Ammon's horn (tissue), 1 donor: ENCODE results near the gene VWA5B2.

ENCODE experiments used
- DNase-seq: peaks from one replicate; pipeline ENCODE4 v3.0.0-alpha.2; 2016; ENCODE audit warnings: low spot score

The VWA5B2 gene

GRCh38 chr3:184227481-184227935 lies 1.9 kb upstream of the VWA5B2 start:
- no peak for DNase-seq

- no peak for DNase-seq
These were observed 828 bp upstream of the VWA5B2 start for GRCh38 chr3:184228376-184229137.

DNA sequence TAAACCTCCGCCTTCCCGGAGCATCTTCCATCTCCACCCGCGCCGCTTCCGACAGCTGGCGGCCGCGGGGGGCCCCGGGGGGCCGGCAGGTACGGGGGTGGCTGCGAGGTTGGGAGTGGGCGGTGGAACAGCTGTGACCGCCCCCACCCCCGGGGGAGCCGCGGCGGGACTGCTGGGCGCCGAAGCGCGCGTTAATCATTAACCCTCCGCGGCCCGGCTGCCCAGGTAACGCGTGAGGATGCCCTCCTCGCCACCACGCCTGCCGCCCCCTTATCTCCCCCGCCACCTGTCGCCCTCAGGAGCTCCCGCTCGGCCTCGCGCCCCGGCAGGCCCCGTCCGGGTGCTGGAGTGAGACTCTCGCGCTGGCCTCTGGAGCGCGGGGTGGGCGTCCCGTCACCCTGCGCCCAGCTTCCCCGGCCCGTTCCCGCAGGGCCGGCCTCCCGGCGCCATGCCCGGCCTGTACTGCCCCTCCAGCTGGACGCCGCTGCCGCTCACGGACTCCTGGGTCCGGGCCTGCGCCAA lies 757 bp downstream of the VWA5B2 start:
- no peak for DNase-seq

- no peak for DNase-seq
These were observed 1.5 kb downstream of the VWA5B2 start for GRCh38 chr3:184230603-184231528.

DNA sequence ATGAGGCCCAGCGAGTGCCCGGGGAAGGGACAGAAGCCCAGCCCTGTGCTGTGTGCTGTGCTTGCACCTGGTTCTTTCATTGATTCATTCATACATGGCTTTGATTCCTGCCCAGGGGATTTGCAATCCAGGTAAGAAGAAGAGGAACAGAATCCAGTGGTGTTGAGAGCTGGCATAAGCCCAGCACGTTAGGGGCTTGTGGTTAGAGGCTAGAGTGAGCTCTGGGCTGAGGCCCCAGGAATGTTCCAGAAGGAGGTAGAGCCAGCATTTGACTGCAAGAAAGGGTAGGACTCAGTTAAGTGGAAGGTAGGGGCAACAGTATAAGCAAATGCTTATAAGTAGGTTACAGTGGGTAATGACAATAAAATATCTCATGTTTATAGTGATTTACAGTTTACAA lies 2.3 kb downstream of the VWA5B2 start:
- no peak for DNase-seq

DNA sequence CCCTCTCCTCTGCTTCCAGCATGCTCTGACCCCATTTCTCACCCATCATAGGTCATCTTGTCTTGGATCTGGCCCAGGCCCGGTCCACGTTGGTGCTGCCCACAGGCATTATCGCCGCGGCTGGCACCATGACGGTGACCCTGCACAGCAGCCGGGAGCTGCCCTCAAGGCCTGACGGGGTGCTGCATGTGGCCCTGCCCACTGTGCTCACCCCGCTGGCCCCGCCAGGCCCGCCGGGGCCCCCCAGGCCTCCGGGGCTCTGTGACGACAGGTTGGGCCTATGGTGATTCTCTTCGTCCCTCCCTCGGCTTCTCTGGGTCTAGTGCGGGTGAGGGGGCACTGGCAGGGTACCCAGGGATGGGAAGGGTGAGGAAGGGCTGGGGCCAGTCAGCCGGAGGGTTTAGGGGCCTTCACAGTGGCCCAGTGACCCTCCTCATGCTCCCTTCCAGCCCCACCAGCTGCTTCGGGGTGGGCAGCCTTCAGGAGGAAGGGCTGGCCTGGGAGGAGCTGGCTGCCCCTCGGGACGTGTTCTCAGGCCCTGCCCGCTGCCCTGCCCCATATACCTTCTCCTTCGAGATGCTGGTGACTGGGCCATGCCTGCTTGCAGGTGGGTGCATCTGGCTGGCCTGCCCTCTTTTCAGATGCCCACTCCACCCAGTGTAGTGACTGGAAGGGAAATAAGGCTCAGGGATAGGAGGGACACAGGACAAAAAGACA lies 3.9 kb downstream of the VWA5B2 start:
- DNase-seq = no peak

- peak; percentile 61 for DNase-seq
These were observed 4.8 kb downstream of the VWA5B2 start for GRCh38 chr3:184234224-184234623.

- no peak for DNase-seq
These were observed 5.4 kb downstream of the VWA5B2 start for GRCh38 chr3:184234671-184235380.

DNA sequence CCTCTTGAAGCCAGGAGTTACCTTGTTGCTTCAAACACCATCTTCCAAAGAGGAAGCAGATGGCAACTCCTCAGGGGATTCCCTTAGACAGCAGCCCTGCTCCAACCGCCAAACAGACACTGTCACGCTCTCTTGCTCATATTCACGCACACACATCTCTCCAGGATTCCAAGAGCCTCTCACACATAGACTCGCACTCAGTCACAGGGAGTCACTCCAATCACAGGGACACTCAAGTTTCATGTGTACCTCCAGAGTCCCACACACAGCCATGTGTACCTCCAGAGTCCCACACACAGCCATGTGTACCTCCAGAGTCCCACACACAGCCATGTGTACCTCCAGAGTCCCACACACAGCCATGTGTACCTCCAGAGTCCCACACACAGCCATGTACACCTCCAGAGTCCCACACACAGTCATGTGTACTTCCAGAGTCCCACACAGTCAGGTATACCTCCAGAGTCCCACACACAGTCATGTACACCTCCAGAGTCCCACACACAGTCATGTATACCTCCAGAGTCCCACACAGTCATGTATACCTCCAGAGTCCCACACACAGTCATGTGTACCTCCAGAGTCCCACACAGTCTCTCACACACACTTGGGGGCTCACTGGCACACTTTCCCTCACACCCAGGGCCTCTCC lies 6.1 kb downstream of the VWA5B2 start:
- no peak for DNase-seq

DNA sequence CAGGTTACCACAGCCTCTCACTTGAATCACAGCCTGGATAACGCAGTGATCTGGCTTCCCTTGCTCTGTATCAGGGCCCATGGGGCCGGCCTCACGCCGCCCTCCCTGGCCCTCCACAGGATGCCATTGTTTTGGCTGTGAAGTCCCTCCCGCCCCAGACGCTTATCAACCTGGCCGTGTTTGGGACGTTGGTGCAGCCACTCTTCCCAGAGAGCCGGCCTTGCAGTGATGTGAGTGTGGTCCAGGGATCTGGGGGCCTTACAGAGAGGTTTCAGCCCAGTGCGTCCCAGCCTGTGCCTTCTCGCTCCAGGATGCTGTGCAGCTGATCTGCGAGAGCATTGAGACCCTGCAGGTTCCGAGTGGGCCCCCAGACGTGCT lies 6.6 kb downstream of the VWA5B2 start:
- no peak for DNase-seq

GRCh38 chr3:184236636-184237035 lies 7.3 kb downstream of the VWA5B2 start:
- no peak for DNase-seq

- no peak for DNase-seq
These were observed 7.8 kb downstream of the VWA5B2 start for GRCh38 chr3:184237211-184237610.

- no peak for DNase-seq
These were observed 8.4 kb downstream of the VWA5B2 start for GRCh38 chr3:184237807-184238206.

DNA sequence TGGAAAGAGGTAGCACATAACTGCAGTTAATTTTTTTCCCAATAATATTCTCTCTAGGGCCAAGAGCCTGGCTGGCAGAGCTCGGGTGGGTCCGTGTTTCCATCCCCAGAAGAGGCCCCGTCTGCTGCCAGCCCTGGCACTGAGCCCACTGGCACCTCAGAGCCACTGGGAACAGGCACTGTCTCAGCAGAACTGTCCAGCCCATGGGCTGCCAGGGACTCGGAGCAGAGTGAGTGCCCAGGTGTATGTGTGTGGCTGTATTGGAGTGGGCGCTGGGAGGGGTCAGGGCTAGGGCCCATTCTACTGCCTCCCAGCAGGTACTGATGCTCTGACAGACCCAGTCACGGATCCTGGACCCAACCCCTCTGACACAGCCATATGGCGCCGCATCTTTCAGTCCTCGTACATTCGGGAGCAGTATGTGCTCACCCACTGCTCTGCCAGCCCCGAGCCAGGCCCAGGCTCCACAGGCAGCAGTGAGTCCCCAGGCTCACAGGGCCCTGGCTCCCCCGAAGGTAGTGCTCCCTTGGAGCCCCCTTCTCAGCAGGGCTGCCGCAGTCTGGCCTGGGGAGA lies 8.9 kb downstream of the VWA5B2 start:
- DNase-seq = no peak

DNA sequence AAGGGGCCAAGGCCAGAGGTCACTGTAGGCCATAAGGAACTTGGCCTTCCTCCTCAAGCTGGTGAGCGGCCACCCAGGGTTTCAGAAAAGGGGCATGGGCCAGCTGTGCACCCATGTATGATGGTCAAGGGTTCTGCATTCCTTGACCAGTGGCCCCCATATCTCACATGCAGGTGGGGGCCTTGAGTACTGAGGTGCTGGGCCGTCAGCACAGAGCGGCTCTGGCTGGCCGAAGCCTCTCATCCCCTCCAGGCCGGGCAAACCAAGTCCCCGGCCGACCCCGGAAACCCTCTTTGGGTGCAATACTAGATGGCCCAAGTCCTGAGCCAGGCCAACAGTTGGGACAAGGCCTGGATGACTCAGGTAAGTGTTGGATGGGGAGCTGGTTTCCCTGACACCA lies 9.8 kb downstream of the VWA5B2 start:
- DNase-seq = no peak

DNA sequence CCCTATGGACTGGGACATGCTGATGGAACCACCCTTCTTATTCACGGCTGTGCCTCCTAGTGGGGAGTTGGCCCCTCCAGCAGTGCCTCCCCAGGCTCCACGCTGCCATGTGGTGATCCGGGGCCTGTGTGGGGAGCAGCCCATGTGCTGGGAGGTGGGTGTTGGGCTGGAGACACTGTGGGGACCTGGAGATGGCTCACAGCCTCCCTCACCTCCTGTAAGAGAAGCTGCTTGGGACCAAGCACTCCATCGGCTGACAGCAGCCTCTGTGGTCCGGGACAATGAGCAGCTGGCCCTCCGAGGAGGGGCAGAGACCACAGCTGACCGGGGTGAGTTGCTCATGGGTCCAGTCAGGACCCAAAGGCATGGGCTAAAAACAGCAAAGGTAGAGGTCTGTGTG lies 10.3 kb downstream of the VWA5B2 start:
- DNase-seq = no peak

DNA sequence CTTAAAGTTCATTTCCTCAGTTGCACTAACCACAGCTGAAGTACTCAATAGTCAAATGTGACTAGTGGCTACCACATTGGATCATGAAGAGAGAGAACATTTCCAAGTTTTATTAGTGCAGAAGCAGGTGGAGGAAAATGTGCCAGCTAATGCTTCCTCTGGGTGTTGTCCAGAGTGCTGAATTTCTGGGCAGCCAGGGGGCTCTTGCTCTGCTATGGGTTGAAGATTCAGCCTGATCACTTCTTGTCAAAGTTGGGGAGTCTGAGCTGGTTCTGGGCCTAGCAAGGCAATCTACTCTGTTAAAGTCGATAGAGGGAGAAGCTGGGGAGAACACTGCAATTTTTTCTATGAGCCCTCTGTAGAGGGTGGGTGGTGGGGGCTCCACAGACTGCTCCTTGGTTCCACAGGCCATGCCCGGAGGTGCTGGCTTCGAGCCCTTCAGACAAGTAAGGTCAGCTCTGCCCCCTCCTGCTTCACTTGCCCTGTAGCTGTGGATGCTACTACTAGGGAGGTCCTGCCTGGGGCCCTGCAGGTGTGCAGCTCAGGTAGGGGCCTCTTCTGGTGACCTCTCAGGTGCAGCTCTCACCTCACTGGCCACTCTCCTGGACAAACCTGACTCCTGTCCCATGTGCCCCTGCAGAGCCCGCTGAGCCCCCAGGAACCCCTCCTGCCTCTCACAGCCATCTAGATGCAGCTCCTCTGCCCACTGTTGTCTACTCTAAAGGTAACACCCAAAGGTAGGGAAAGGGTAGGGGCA lies 11.2 kb downstream of the VWA5B2 start:
- DNase-seq = no peak

DNA sequence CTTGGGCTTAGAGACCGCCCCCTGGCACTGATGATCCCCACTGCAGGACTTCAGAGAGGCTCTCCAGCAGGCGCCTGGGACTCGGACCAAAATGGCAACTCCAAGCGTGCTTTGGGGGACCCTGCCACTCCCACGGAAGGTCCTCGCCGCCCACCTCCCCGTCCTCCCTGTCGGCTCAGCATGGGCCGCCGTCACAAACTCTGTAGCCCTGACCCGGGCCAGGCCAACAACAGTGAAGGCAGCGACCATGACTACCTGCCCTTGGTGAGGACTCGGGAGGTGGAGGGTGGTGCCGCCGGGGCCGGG lies 11.7 kb downstream of the VWA5B2 start:
- no peak for DNase-seq

DNA sequence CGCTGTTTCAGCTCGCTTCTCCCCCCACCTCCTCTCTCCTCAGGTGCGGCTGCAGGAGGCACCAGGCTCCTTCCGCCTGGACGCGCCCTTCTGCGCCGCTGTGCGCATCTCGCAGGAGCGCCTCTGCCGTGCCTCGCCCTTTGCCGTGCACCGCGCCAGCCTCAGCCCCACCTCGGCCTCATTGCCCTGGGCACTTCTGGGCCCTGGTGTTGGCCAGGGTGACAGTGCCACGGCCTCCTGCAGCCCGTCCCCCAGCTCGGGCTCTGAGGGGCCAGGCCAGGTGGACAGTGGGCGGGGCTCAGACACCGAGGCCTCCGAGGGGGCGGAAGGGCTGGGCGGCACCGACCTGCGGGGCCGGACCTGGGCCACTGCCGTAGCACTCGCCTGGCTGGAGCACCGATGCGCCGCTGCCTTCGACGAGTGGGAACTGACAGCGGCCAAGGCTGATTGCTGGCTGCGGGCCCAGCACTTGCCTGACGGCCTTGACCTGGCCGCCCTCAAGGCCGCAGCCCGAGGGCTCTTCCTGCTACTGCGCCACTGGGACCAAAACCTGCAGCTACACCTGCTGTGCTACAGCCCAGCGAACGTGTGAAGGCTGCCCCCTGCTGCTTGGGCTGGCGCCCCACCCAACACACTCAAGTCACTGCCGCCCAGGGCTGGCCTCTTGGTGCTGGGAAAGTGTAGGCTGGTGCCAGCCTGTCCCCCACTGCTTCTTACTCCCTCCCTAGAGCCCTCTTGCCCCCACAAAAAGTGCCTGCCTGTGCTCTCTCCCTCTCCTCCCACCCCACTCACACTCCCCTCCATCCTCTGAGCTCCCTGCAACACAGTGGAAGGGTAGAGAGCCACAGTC lies 12.3 kb downstream of the VWA5B2 start:
- no peak for DNase-seq
